SU-DHL-6 (cell line): ENCODE measurements around the gene MIGA2.

ENCODE experiments used
- H2AFZ ChIP-seq: fragments of 200-600 bp; sonication (generic); 2 replicates; pipeline ENCODE4 v1.6.1; 2014; ENCODE audit warnings: low read depth, mild to moderate bottlenecking, moderate library complexity, mixed read lengths, antibody characterized with exemption, low read length; ENCODE audit not compliant: severe bottlenecking
- H3F3A ChIP-seq: fragments of 200-600 bp; shearing (Covaris generic); 2 replicates; pipeline ENCODE4 v1.6.0; 2016; ENCODE audit warnings: antibody characterized with exemption, mild to moderate bottlenecking; ENCODE audit not compliant: insufficient read depth
- H3K27ac ChIP-seq: fragments of 200-600 bp; sonication (generic); 2 replicates; pipeline ENCODE4 v1.5.1; 2016; ENCODE audit warnings: low read depth, mild to moderate bottlenecking, low read length, moderate library complexity, mixed read lengths
- H3K27me3 ChIP-seq: fragments of 200-600 bp; sonication (generic), shearing (Covaris generic); 2 replicates; pipeline ENCODE4 v1.6.0; 2014; ENCODE audit warnings: mild to moderate bottlenecking, low read length
- H3K36me3 ChIP-seq: fragments of 200-600 bp; sonication (generic); 2 replicates; pipeline ENCODE4 v1.6.1; 2014; ENCODE audit warnings: mild to moderate bottlenecking, low read length, mixed read lengths
- H3K4me2 ChIP-seq: fragments of 300-600, 200-600 bp; shearing (Covaris generic), sonication (generic); 2 replicates; pipeline ENCODE4 v1.6.0; 2014; ENCODE audit warnings: low read length, low read depth, mild to moderate bottlenecking; ENCODE audit not compliant: poor library complexity, severe bottlenecking
- H3K4me3 ChIP-seq: fragments of 200-600 bp; sonication (generic); 2 replicates; pipeline ENCODE4 v1.5.1; 2014; ENCODE audit warnings: antibody characterized with exemption, low read length, mild to moderate bottlenecking, mixed read lengths; ENCODE audit not compliant: insufficient read depth, poor library complexity, severe bottlenecking
- H3K79me2 ChIP-seq: fragments of 200-600 bp; sonication (generic); 2 replicates; pipeline ENCODE4 v1.6.1; 2014; ENCODE audit warnings: mild to moderate bottlenecking, low read length, moderate library complexity; ENCODE audit not compliant: insufficient read depth
- H3K9ac ChIP-seq: fragments of 200-600 bp; sonication (generic); 2 replicates; pipeline ENCODE4 v1.7.0; 2014; ENCODE audit warnings: mild to moderate bottlenecking, low read length
- H3K9me2 ChIP-seq: fragments of 200-600 bp; sonication (generic); replicated peaks from 2 replicates; pipeline ENCODE4 v1.6.1; 2014; ENCODE audit warnings: low read length; ENCODE audit not compliant: insufficient read depth
- H3K9me3 ChIP-seq: fragments of 200-600 bp; sonication (generic); 2 replicates; pipeline ENCODE4 v1.6.1; 2014; ENCODE audit warnings: low read length, mixed read lengths; ENCODE audit not compliant: insufficient read depth
- H4K20me1 ChIP-seq: fragments of 200-600 bp; sonication (generic); 2 replicates; pipeline ENCODE4 v1.6.1; 2014; ENCODE audit warnings: low read depth, mild to moderate bottlenecking, antibody characterized with exemption, low read length, moderate library complexity, mixed read lengths
- CTCF ChIP-seq: fragments of 200-600 bp; sonication (generic); IDR thresholded peaks from one replicate; pipeline ENCODE4 v1.5.1; 2017; ENCODE audit warnings: antibody characterized with exemption, mild to moderate bottlenecking, low read length, moderate library complexity; ENCODE audit not compliant: insufficient read depth, poor library complexity, severe bottlenecking
- EZH2phosphoT487 ChIP-seq: fragments of 200-600 bp; sonication (generic), shearing (Covaris generic); conservative IDR thresholded peaks from 2 replicates; pipeline ENCODE4 v1.6.1; 2018; ENCODE audit warnings: mild to moderate bottlenecking, antibody characterized with exemption, low read length, moderate library complexity, mixed read lengths

The MIGA2 gene

GRCh38 chr9:129011761-129012181 is 24.7 kb upstream of the MIGA2 start:
- Histone ChIP-seq H3K27me3 (no peaks in the 10 kb centered on the region), H3K9me3 (no peaks in the 10 kb centered on the region), H3K9me2 (no peaks in the 10 kb centered on the region), H3K36me3 (no peaks in the 10 kb centered on the region), H3K4me2 (no peak overlapping the region), H3K27ac (no peak overlapping the region), H4K20me1 (no peaks in the 10 kb centered on the region), H3K9ac (no peak overlapping the region), H3F3A (peaks cover 6% of the 10 kb centered on the region), H2AFZ (no peak overlapping the region), H3K4me3 (no peak overlapping the region), H3K79me2 (no peaks in the 10 kb centered on the region)
- TF ChIP-seq EZH2phosphoT487 (no peak), CTCF (no peak)

GRCh38 chr9:129012343-129012742 is 24.1 kb upstream of the MIGA2 start:
- no peaks in the 10 kb centered on the region for H3K79me2 ChIP-seq
- no peak overlapping the region for H2AFZ ChIP-seq
- H3K36me3 ChIP-seq: no peaks in the 10 kb centered on the region
- TF ChIP-seq CTCF (no peak), EZH2phosphoT487 (no peak)
- no peaks in the 10 kb centered on the region for H4K20me1 ChIP-seq
- no peaks in the 10 kb centered on the region for H3K27me3 ChIP-seq
- no peaks in the 10 kb centered on the region for H3K9me3 ChIP-seq
- no peak overlapping the region for H3K27ac ChIP-seq
- no peaks in the 10 kb centered on the region for H3K9me2 ChIP-seq
- H3K9ac ChIP-seq: no peak overlapping the region
- no peak overlapping the region for H3K4me3 ChIP-seq
- no peak overlapping the region for H3K4me2 ChIP-seq
- 0 out of 2 replicates have a peak, but pooled peaks cover under 1% of the 10 kb centered on the region for H3F3A ChIP-seq

- no peaks in the 10 kb centered on the region for H3K9me3 ChIP-seq
- H3K79me2 ChIP-seq: no peaks in the 10 kb centered on the region
- no peak overlapping the region for H3K27ac ChIP-seq
- H3K27me3 ChIP-seq: no peaks in the 10 kb centered on the region
- no peak overlapping the region for H3K4me3 ChIP-seq
- H3K4me2 ChIP-seq: no peak overlapping the region
- H4K20me1 ChIP-seq: no peaks in the 10 kb centered on the region
- no peak overlapping the region for H2AFZ ChIP-seq
- H3K9ac ChIP-seq: no peak overlapping the region
- no peaks in the 10 kb centered on the region for H3K9me2 ChIP-seq
- TF ChIP-seq EZH2phosphoT487 (no peak), CTCF (no peak)
- H3F3A ChIP-seq: no peaks in the 10 kb centered on the region
- H3K36me3 ChIP-seq: no peaks in the 10 kb centered on the region
These were observed 23.5 kb upstream of the MIGA2 start for GRCh38 chr9:129012893-129013448.
